Kidney tubule cell (primary cell): Measurements from ENCODE around the gene SLC12A6.

Experiments
- DNase-seq: peaks from one replicate; pipeline ENCODE4 v3.0.0-alpha.2; 2018; ENCODE audit warnings: low spot score

The SLC12A6 gene

GRCh38 chr15:34259566-34259965 lies 78.0 kb downstream of the SLC12A6 start:
- no peak for DNase-seq

GRCh38 chr15:34258151-34258550 lies 79.4 kb downstream of the SLC12A6 start:
- DNase-seq: no peak

- no peak for DNase-seq
These were observed 85.0 kb downstream of the SLC12A6 start for GRCh38 chr15:34252545-34252944.

GRCh38 chr15:34248190-34248589 lies 89.4 kb downstream of the SLC12A6 start:
- DNase-seq: no peak

- no peak for DNase-seq
These were observed 91.2 kb downstream of the SLC12A6 start for GRCh38 chr15:34246276-34246976.

- no peak for DNase-seq
These were observed 94.4 kb downstream of the SLC12A6 start for GRCh38 chr15:34243226-34243625.

GRCh38 chr15:34242331-34242710 lies 95.3 kb downstream of the SLC12A6 start:
- no peak for DNase-seq

- peak; percentile 41 for DNase-seq
These were observed 95.9 kb downstream of the SLC12A6 start for GRCh38 chr15:34241376-34242330.

GRCh38 chr15:34240537-34240936 lies 97.0 kb downstream of the SLC12A6 start:
- DNase-seq: peak; percentile 13

GRCh38 chr15:34239151-34239808 lies 98.3 kb downstream of the SLC12A6 start:
- peak; percentile 93 for DNase-seq

- no peak for DNase-seq
These were observed 104.0 kb downstream of the SLC12A6 start for GRCh38 chr15:34233614-34234013.

- DNase-seq: peak; percentile 26
These were observed 113.5 kb downstream of the SLC12A6 start for GRCh38 chr15:34223904-34224596.

- DNase-seq: peak; percentile 69
These were observed 119.9 kb downstream of the SLC12A6 start for GRCh38 chr15:34217587-34218225.

- no peak for DNase-seq
These were observed 120.9 kb downstream of the SLC12A6 start for GRCh38 chr15:34216527-34217270.

GRCh38 chr15:34214135-34214534 lies 123.4 kb downstream of the SLC12A6 start:
- DNase-seq: no peak

GRCh38 chr15:34213690-34214089 lies 123.9 kb downstream of the SLC12A6 start:
- no peak for DNase-seq

- DNase-seq: peak; percentile 95
These were observed 127.9 kb downstream of the SLC12A6 start, which contains the start of gene KATNBL1 for GRCh38 chr15:34209421-34210282. Gene KATNBL1 (minus strand): TSS chr15:34210096. CDS start chr15:34163676, 46,420 bp downstream.

- peak; percentile 62 for DNase-seq
These were observed 131.6 kb downstream of the SLC12A6 start for GRCh38 chr15:34206011-34206410.

GRCh38 chr15:34203936-34204335 lies 133.6 kb downstream of the SLC12A6 start:
- no peak for DNase-seq

- DNase-seq: no peak
These were observed 134.3 kb downstream of the SLC12A6 start for GRCh38 chr15:34203305-34203704.
